Measurements from ENCODE around the gene RYR2.

The RYR2 gene

DNA sequence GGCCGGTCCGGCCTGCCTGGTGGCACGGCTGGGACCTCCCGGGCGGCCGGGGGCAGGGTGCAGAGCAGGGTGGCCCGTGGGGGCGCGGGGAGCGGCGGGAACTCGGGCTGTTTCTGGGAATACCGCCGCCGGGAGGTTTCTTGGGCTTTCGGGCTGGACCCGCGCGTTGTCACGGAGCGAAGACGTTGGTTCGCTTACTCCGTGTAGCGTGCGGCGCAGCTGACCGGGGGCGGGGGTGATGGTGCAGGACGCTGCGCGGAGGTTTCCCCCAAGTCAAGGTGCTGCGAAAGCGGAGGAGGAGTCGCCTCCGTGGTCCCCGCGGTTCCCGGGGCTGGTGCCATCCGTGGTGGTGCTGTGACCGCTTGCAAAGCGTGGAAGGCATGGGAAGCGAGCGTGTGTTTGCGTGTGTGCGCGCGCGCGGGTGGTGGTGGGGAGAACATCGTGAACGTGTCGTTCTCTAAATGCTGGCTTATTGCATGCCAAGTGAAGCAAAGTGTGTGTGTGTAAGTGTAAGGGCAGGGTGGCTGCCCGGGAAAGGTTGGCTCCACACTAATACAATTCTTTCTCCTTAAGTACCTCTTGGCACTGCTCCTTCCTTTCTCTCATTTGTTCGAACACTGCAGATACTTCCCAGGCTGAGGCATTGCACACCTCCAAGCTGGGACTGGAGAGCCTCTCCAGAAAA lies 1.1 kb downstream of the RYR2 start:
- Histone ChIP-seq H3K4me1 (no peaks in the 10 kb centered on the region), H3K27me3 (ENCODE audit: control insufficient read depth, insufficient read depth, low read length) (no peaks in the 10 kb centered on the region), H3K9me3 (ENCODE audit: control insufficient read depth, low read length) (no peaks in the 10 kb centered on the region), H3K4me3 (ENCODE audit: low read depth, low read length) (no peak overlapping the region), H3K4me2 (ENCODE audit: low read length) (peak overlapping the region; percentile 47), H3K36me3 (ENCODE audit: control insufficient read depth, insufficient read depth, low read length) (no peaks in the 10 kb centered on the region), H3K79me2 (no peaks in the 10 kb centered on the region), H2AFZ (no peak overlapping the region), H3K9ac (no peak overlapping the region), H3K27ac (no peak overlapping the region)
- TF ChIP-seq, protein P1, sequence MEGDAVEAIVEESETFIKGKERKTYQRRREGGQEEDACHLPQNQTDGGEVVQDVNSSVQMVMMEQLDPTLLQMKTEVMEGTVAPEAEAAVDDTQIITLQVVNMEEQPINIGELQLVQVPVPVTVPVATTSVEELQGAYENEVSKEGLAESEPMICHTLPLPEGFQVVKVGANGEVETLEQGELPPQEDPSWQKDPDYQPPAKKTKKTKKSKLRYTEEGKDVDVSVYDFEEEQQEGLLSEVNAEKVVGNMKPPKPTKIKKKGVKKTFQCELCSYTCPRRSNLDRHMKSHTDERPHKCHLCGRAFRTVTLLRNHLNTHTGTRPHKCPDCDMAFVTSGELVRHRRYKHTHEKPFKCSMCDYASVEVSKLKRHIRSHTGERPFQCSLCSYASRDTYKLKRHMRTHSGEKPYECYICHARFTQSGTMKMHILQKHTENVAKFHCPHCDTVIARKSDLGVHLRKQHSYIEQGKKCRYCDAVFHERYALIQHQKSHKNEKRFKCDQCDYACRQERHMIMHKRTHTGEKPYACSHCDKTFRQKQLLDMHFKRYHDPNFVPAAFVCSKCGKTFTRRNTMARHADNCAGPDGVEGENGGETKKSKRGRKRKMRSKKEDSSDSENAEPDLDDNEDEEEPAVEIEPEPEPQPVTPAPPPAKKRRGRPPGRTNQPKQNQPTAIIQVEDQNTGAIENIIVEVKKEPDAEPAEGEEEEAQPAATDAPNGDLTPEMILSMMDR (IDR thresholded peaks at IDR 0.05): no peak

DNA sequence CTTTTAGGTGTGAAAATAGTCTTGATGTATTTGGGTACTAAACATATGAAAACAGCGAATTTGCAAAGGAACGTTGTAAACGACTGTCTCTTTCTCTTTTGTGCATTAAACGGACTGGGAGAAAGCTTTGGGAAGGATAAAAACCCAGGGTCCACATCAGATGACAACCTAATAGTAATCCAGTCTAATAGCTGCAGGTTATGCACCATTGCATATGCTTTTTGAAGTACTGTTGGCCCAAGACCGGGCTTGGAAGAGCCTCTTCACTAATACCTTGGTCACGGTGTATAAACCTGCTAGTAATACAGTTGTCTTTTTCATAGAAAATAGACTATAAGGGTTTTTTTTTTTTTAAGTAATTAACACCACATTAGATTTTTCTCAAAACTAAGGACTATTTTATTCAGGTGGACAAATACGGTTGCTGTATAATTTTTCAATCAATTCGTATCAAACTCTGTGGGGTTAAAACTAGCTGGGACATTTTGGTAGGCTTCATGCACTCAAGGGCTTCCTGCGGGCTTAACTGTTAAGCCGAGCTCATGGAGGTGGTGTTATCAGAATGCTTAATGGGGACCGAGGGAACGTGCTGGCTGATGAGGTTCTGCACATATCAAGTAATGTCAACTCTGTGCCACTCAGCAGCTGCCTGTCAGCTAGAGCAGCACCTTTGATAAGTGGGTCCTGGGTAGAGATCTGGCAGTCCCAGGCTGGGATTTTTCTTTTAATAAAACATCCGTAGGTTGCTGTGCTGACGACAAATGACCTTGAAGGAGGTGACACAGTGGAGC lies 2.1 kb downstream of the RYR2 start:
- Histone ChIP-seq H3K79me2 (no peaks in the 10 kb centered on the region), H3K27ac (no peak overlapping the region), H3K9me3 (ENCODE audit: control insufficient read depth, low read length) (no peaks in the 10 kb centered on the region), H3K9ac (no peak overlapping the region), H3K4me2 (ENCODE audit: low read length) (no peak overlapping the region), H3K4me3 (ENCODE audit: low read depth, low read length) (no peak overlapping the region), H3K4me1 (no peaks in the 10 kb centered on the region), H3K27me3 (ENCODE audit: control insufficient read depth, insufficient read depth, low read length) (no peaks in the 10 kb centered on the region), H2AFZ (no peak overlapping the region), H3K36me3 (ENCODE audit: control insufficient read depth, insufficient read depth, low read length) (no peaks in the 10 kb centered on the region)
- TF ChIP-seq, protein P1 (IDR thresholded peaks at IDR 0.05): no peak

DNA sequence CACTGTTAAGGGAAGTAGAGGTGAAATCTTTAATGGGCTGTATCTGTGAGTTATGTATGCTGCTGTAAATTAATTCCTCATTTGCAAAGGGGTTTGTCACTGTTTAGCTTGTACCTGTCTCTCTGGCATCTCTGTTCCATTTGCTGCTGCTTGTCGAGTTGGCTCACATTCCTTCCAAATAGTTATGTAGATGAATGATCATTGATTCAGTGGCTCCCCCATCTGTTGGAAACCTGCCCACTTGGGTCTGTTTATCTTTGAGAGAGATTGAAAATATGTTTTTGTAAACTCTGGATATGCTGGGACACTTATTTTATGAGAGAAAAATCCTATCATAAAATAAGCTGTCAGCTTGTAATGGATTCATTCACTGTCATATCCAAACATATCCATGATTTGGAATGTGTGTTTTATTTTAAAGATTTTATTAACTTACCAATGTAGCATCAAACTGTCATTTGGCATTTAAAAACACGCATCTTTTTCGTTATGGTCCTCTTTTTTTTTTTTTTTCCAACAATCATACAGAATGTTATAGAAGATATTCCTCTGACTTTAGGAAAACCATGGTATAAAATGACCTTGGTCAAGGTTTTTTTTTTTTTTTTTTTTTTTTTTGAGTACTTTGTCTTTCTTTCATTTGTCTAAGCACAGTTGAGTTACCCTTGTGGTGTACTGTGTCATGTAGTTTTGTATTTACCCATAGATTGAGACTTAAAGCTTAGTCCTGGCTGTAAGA lies 3.5 kb downstream of the RYR2 start:
- TF ChIP-seq, protein P1 (IDR thresholded peaks at IDR 0.05): no peak
- Histone ChIP-seq H3K9ac (no peak overlapping the region), H3K27me3 (ENCODE audit: control insufficient read depth, insufficient read depth, low read length) (no peaks in the 10 kb centered on the region), H3K4me1 (no peaks in the 10 kb centered on the region), H3K27ac (no peak overlapping the region), H3K79me2 (no peaks in the 10 kb centered on the region), H3K4me2 (ENCODE audit: low read length) (no peak overlapping the region), H3K9me3 (ENCODE audit: control insufficient read depth, low read length) (no peaks in the 10 kb centered on the region), H2AFZ (no peak overlapping the region), H3K36me3 (ENCODE audit: control insufficient read depth, insufficient read depth, low read length) (no peaks in the 10 kb centered on the region), H3K4me3 (ENCODE audit: low read depth, low read length) (no peak overlapping the region)

DNA sequence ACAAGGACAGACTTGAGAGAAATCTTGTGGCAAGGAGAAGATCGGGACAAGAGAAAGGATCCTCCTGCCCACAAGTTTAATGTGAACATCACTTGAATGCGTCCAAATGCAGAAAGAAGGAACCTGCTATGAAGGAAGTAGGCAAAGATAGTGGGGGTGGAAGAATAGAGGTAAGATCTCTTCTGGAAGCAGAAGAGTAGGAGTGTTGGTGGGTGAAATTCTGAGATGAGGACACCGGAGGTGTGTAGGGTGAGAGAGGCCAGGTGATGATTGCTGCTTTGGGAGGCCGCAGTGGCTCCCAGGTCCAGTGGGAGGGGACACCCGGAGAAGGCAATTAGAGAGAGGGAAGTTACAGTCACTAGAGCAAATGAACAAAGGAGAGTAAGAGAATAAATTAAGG lies 6.8 kb downstream of the RYR2 start:
- Histone ChIP-seq H3K36me3 (ENCODE audit: control insufficient read depth, insufficient read depth, low read length) (no peaks in the 10 kb centered on the region), H3K4me2 (ENCODE audit: low read length) (no peak overlapping the region), H3K9me3 (ENCODE audit: control insufficient read depth, low read length) (no peaks in the 10 kb centered on the region), H3K9ac (no peak overlapping the region), H2AFZ (no peak overlapping the region), H3K79me2 (no peaks in the 10 kb centered on the region), H3K4me1 (no peaks in the 10 kb centered on the region), H3K4me3 (ENCODE audit: low read depth, low read length) (no peak overlapping the region), H3K27me3 (ENCODE audit: control insufficient read depth, insufficient read depth, low read length) (no peaks in the 10 kb centered on the region), H3K27ac (no peak overlapping the region)
- TF ChIP-seq, protein P1 (IDR thresholded peaks at IDR 0.05): no peak
